ENCODE measurements around the gene LRRN2. TPM values are rescaled to one million over a fixed set of nuclear protein-coding genes. Genes with fewer than 3 reads are reported as not detected.

The LRRN2 gene
- total and polyA plus RNA-seq, 9 of the 15 experiments (the other 6 are each of a cell fraction or from before 2014, with no cell fraction given), result 0.05 TPM; not detected in 8

DNA sequence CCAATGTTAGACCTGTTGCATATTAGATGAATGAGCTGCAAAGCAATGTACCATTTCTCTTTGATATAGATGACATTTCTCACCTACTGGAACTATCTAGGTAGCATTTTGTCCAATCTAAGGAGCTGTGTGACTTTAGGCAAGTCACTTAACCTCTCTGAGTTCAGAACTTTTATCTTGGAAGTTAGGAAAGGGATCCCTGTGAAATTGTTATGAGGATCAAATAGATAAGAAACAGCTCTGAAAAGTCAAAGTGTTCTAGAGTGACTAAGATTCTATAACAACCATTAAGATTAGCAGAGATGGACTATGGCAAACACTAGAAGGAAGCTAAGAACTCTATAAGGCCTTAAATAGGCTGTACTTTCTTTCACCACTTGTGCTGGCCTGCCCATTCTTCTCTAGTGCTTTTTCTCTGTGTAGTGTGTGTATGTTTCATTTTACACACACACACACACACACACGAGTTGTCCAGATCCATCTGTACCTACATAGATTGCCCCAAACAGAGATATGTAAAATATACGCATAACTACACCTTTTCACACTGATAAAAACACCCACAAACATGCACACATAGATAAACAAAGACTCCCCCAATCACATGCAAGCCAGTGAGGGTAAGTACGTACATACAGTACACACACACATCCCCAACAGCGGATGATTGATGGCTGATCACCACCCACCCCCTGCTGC lies 19.4 kb upstream of the LRRN2 start:
- ATAC-seq (peak; percentile 66), FAIRE-seq (peak; percentile 74), DNase-seq (ENCODE audit: extremely low read depth in 1 of 4, low spot score in 3 of 4) (peak; percentile 79 to 84 (median 83))
- BruUV-seq (replicated peaks), result no TSS peak
- peaks cover 23 to 52% of the 10 kb centered on the region in 2 experiments for H3K4me1 ChIP-seq (replicated peaks in 1 of 2; ENCODE audit: control insufficient read depth in 2 of 2, insufficient read depth in 2 of 2, low read length in 2 of 2)
- CTCF ChIA-PET (ENCODE audit: low intra/inter-chr PET ratio), result no interaction called here
- no peaks in the 10 kb centered on the region for H3K9me3 ChIP-seq (replicated peaks; ENCODE audit: control insufficient read depth, insufficient read depth, low read depth, low read length)
- H3K27ac ChIP-seq (ENCODE audit: extremely low read depth, low read depth, low read length), result peak overlapping the region; percentile 73
- H3K27me3 ChIP-seq (ENCODE audit: control insufficient read depth in 2 of 2, insufficient read depth in 2 of 2, low read length in 2 of 2), result no peaks in the 10 kb centered on the region
- no peaks in the 10 kb centered on the region for H4K20me1 ChIP-seq (replicated peaks; ENCODE audit: control insufficient read depth, insufficient read depth, low read length)
- no peak overlapping the region for H3K4me3 ChIP-seq
- peak overlapping the region; percentile 77 for H3K4me2 ChIP-seq (ENCODE audit: insufficient read depth, low read length)
- H3K9me1 ChIP-seq (ENCODE audit: control insufficient read depth, insufficient read depth, low read length), result no peaks in the 10 kb centered on the region
- intact Hi-C loops (cut with micrococcal nuclease), result no loop called here
- H2AFZ ChIP-seq (ENCODE audit: low read depth, low read length), result peak overlapping the region; percentile 85
- H3K79me2 ChIP-seq (ENCODE audit: control insufficient read depth, insufficient read depth, low read length), result no peaks in the 10 kb centered on the region
- WGBS (ENCODE audit: insufficient coverage, low coverage, missing lambda C conversion rate), result 8% methylated on average over 4 of the region's 4 CpGs
- in situ Hi-C loops (cut with MboI), result no loop called here
- peak overlapping the region; percentile 11 to 52; a peak in 2 of 4 replicates for H3K9ac ChIP-seq (ENCODE audit: insufficient read depth in 1 of 2, low read depth in 2 of 2, low read length in 2 of 2)
- no peaks in the 10 kb centered on the region for H3K36me3 ChIP-seq (ENCODE audit: control insufficient read depth, insufficient read depth, low read length)
- POLR2A ChIA-PET, result interaction anchor here (1.0 to 1.8 kb wide), 4 partner anchors 12 to 26 kb away, joined by 4 to 8 read pairs (median 6); no protein-coding TSS in a partner anchor
- TF ChIP-seq PPARD (CRISPR knock-in tag; IDR thresholded peaks at IDR 0.05), result no peak
- no peak for TF ChIP-seq ZBTB8A (IDR thresholded peaks at IDR 0.05; ENCODE audit: partially characterized antibody)
- TF ChIP-seq TRIM24 (IDR thresholded peaks at IDR 0.05), result peak; percentile 27 to 59; a peak in 2 of 4 replicates
- TF ChIP-seq CSDE1 (IDR thresholded peaks at IDR 0.05), result 0 out of 4 replicates have a peak, but pooled peaks of 1 of the 2 experiments have one; percentile 32
- TF ChIP-seq CREM (IDR thresholded peaks at IDR 0.05; ENCODE audit: low read depth), result 0 out of 2 replicates have a peak, but pooled peaks have one; percentile 68
- no peak for TF ChIP-seq LCOR (CRISPR knock-in tag; IDR thresholded peaks at IDR 0.05)
- TF ChIP-seq SOX6 (IDR thresholded peaks at IDR 0.05), result peak; percentile 35; the same call in 1 of the 2 replicates
- peak; percentile 73 for TF ChIP-seq ZEB2 (IDR thresholded peaks at IDR 0.05)
- peak; percentile 38; the same call in 1 of the 2 replicates for TF ChIP-seq ATF7 (IDR thresholded peaks at IDR 0.05)
- TF ChIP-seq KDM1A (IDR thresholded peaks at IDR 0.05), result peak; percentile 83 to 91
- no peak for TF ChIP-seq NFATC3 (IDR thresholded peaks at IDR 0.05)
- 0 out of 2 replicates have a peak, but pooled peaks have one; percentile 53 for TF ChIP-seq TRIM28 (IDR thresholded peaks at IDR 0.05)
- TF ChIP-seq, protein P1, sequence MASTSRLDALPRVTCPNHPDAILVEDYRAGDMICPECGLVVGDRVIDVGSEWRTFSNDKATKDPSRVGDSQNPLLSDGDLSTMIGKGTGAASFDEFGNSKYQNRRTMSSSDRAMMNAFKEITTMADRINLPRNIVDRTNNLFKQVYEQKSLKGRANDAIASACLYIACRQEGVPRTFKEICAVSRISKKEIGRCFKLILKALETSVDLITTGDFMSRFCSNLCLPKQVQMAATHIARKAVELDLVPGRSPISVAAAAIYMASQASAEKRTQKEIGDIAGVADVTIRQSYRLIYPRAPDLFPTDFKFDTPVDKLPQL (IDR thresholded peaks at IDR 0.05; ENCODE audit: extremely low read depth, insufficient read length), result no peak
- no peak for TF ChIP-seq GABPB2 (CRISPR knock-in tag; conservative IDR thresholded peaks at IDR 0.05)
- TF ChIP-seq ZFPM2 (CRISPR knock-in tag; IDR thresholded peaks at IDR 0.05), result no peak
- no peak for TF ChIP-seq ZNF197 (CRISPR knock-in tag; IDR thresholded peaks at IDR 0.05; ENCODE audit: low read depth)
- TF ChIP-seq ATF1 (CRISPR knock-in tag; IDR thresholded peaks at IDR 0.05), result no peak
- peak; percentile 60 for TF ChIP-seq ATF1 (tag; IDR thresholded peaks at IDR 0.05)
- peak; percentile 67 for TF ChIP-seq TCF3 (CRISPR knock-in tag; IDR thresholded peaks at IDR 0.05)
- peak; percentile 55; the same call in 1 of the 2 replicates for TF ChIP-seq NCOA1 (IDR thresholded peaks at IDR 0.05; ENCODE audit: low read depth)
- TF ChIP-seq PYGO2 (tag; IDR thresholded peaks at IDR 0.05), result no peak
- TF ChIP-seq MYNN (IDR thresholded peaks at IDR 0.05), result no peak
- TF ChIP-seq MYNN (CRISPR knock-in tag; IDR thresholded peaks at IDR 0.05), result no peak
- no peak for TF ChIP-seq ZNF644 (tag; IDR thresholded peaks at IDR 0.05; ENCODE audit: low read depth)
- TF ChIP-seq, protein P2, sequence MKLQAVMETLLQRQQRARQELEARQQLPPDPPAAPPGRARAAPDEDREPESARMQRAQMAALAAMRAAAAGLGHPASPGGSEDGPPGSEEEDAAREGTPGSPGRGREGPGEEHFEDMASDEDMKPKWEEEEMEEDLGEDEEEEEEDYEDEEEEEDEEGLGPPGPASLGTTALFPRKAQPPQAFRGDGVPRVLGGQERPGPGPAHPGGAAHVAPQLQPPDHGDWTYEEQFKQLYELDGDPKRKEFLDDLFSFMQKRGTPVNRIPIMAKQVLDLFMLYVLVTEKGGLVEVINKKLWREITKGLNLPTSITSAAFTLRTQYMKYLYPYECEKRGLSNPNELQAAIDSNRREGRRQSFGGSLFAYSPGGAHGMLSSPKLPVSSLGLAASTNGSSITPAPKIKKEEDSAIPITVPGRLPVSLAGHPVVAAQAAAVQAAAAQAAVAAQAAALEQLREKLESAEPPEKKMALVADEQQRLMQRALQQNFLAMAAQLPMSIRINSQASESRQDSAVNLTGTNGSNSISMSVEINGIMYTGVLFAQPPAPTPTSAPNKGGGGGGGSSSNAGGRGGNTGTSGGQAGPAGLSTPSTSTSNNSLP (IDR thresholded peaks at IDR 0.05; ENCODE audit: borderline replicate concordance, low read depth, low read length), result 0 out of 2 replicates have a peak, but pooled peaks have one; percentile 33

All from K562 (cell line).